ENCODE data around the gene CELF5.
A peak's percentile ranks its signal among the peaks of the same experiment; 100 is the strongest.

CELF5 gene

GRCh38 chr19:3224346-3225168, at the start of gene CELF5:
Gene CELF5, plus strand, starts transcription at chr19:3224661. Its CDS starts 79 bp downstream, at chr19:3224740.
- Histone ChIP-seq H3K4me1 (ENCODE audit: control insufficient read depth in 1 of 2, insufficient read depth in 1 of 2, low read depth in 1 of 2, low read length in 1 of 2) (peaks cover 0 to 3% of the 10 kb centered on the region in 2 experiments), H3K9me3 (no peaks in the 10 kb centered on the region), H3K27ac (no peak within 1 kb of the TSS), H3K27me3 (peaks cover 85% of the 10 kb centered on the region), H3K4me3 (ENCODE audit: low read depth in 1 of 2, low read length in 1 of 2) (no peak within 1 kb of the TSS), H3K36me3 (no peaks in the 10 kb centered on the region)
- TF ChIP-seq CTCF (IDR thresholded peaks at IDR 0.05), result peak; percentile 69

- H3K27ac ChIP-seq, result peak overlapping the region; percentile 92
- H3K27me3 ChIP-seq, result no peaks in the 10 kb centered on the region
- TF ChIP-seq CTCF (IDR thresholded peaks at IDR 0.05), result no peak
- peaks cover 16 to 47% of the 10 kb centered on the region in 2 experiments for H3K4me1 ChIP-seq (ENCODE audit: control insufficient read depth in 1 of 2, insufficient read depth in 1 of 2, low read depth in 1 of 2, low read length in 1 of 2)
- peaks cover 6% of the 10 kb centered on the region for H3K36me3 ChIP-seq
- no peaks in the 10 kb centered on the region for H3K9me3 ChIP-seq
- peak overlapping the region; percentile 63 to 65 for H3K4me3 ChIP-seq (ENCODE audit: low read depth in 1 of 2, low read length in 1 of 2)
These were observed 48.4 kb upstream of the CELF5 start for GRCh38 chr19:3175781-3176714.

- no peak for TF ChIP-seq CTCF (IDR thresholded peaks at IDR 0.05)
- Histone ChIP-seq H3K36me3 (peaks cover 15% of the 10 kb centered on the region), H3K4me1 (ENCODE audit: control insufficient read depth in 1 of 2, insufficient read depth in 1 of 2, low read depth in 1 of 2, low read length in 1 of 2) (peaks cover 22 to 49% of the 10 kb centered on the region in 2 experiments), H3K27ac (peak overlapping the region; percentile 92), H3K27me3 (no peaks in the 10 kb centered on the region), H3K4me3 (ENCODE audit: low read depth in 1 of 2, low read length in 1 of 2) (peak overlapping the region; percentile 63 to 65), H3K9me3 (no peaks in the 10 kb centered on the region)
These were observed 47.6 kb upstream of the CELF5 start for GRCh38 chr19:3176715-3177501.

GRCh38 chr19:3178377-3178972, 46.0 kb upstream of the CELF5 start, which contains the start of gene S1PR4:
Gene S1PR4, plus strand, starts transcription at chr19:3178769. Its CDS starts 24 bp downstream, at chr19:3178793.
- Histone ChIP-seq H3K4me1 (ENCODE audit: control insufficient read depth in 1 of 2, insufficient read depth in 1 of 2, low read depth in 1 of 2, low read length in 1 of 2) (peaks cover 36 to 58% of the 10 kb centered on the region in 2 experiments), H3K27me3 (no peaks in the 10 kb centered on the region), H3K36me3 (peaks cover 27% of the 10 kb centered on the region), H3K9me3 (no peaks in the 10 kb centered on the region), H3K4me3 (ENCODE audit: low read depth in 1 of 2, low read length in 1 of 2) (peak within 1 kb of the TSS; percentile 96 to 97), H3K27ac (peak within 1 kb of the TSS; percentile 97)
- TF ChIP-seq CTCF (IDR thresholded peaks at IDR 0.05), result peak; percentile 70
